ENCODE data around the gene GP1BB.
"Not testable (repeated sequence)": the region's sequence is repeated elsewhere in the genome, so short reads cannot be mapped to it uniquely, and the experiment has no call there.

GP1BB gene

DNA sequence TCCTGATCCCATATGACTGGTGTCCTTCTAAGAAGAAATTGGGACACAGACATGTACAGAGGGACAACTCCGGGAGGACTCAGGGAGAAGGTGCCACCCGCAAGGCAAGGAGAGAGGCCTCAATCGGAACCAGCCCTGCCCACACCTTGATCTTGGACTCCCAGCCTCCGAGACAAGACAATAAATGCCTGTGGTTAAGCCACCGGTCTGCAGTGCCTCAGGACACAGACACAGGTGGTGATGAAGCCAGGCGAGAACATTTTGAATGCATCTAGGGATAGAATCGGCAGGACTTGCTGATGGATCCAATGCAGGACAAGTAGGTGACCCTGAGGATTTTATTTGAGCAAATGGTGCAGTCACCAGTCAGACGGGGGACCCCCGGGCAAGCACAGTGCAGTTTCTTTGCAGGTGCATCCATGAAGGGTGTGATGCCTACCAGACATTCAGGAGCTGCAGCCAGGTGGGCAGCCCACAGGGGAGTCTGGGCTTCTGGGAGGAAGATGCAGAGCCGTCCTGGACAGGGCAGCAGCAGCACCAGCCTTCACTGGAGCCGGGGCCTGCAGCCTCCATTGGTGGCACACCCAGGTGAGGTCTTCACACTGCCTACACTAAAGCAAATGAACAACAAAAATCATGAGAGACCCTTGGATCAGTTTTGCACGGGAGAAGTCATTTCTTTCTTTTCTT lies 29.2 kb upstream of the GP1BB start:
- DNase-seq: no peak

DNA sequence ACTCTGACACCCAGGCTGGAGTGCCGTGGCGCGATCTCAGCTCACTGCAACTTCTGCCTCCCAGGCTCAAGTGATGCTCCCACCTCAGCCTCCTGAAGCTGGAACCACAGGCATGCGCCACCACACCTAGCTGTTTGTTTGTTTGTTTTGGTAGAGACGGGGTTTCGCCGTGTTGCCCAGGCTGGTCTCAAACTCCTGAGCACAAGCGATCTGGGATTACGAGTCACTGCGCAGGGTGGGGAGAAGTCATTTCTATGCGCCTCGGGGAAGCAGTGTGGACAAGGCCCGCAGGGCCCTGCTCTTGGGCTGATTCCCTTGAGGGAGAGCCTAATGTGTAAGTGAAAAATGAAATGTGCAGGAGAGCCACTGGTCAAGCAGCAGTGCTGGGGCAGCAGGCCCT lies 28.6 kb upstream of the GP1BB start:
- DNase-seq: no peak

DNA sequence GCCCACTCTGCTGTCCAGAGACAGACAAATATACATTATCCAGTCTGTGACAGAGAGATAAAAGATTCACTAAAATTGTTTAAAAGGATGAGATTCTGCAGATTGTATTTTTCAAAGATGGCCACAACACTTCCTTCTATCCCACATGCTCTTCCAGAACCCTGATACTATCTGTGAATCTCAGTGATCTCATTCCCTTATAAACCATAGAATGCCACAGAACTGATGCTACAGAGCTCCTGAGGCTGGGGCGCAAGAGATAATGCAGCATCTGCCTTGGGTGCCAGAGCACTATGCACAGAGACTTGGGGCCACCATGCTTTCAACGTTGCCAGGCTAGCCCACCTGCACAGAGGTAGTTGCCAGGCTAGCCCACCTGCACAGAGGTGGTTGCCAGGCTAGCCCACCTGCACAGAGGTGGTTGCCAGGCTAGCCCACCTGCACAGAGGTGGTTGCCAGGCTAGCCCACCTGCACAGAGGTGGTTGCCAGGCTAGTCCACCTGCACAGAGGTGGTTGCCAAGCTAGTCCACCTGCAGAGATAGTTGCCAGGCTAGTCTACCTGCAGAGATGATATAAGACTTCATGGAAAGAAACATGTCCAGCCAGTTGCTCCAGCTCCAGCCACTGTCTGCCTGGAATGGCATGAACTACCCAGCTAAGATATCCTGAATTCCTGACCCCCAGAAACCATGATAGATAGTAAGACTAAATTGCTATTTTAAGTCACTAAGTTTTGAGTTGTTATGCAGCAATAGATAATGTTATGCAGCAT lies 26.6 kb upstream of the GP1BB start:
- no peak for DNase-seq

DNA sequence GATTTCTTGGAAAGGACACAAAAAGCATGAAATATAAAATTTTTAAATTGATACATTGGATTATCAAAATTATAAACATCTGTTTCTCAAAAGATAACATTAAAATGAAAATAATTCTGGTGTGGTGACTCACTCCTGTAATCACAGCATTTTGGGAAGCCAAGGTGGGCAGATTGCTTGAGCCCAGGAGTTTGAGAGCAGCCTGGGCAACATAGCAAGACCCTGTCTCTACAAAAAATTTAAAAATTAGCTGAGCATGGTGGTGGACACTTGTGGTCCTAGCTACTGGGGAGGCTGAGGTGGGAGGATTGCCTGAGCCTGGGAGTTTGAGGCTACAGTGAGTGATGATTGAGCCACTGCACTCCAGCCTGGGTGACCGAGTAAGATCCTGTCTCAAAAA lies 25.5 kb upstream of the GP1BB start:
- DNase-seq: not testable (repeated sequence)

DNA sequence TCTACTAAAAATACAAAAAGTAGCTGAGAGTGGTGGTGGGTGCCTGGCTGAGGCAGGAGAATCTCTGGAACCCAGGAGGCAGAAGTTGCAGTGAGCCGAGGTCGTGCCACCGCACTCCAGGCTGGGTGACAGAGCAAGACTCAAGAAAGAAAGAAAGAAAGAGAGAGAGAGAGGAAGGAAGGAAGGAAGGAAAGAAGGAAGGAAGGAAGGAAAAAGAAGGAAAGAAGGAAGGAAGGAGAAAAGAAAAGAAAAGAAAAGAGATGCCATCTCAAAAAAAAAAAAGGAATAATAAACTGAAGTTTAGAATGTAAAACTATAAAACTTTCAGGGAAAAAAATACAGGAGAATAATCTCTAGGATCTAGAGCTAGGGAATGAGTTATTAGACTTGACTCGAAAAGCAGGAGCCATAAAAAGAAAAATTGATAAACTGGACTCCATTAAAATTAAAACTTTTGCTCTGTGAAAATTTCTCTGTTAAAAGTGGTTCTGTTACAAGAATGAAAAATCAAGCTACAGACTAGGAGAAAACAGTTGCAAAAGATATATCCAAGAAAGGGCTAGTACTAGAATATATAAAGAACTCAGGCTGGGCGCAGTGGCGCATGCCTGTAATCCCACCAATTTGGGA lies 22.4 kb upstream of the GP1BB start:
- no peak for DNase-seq

DNA sequence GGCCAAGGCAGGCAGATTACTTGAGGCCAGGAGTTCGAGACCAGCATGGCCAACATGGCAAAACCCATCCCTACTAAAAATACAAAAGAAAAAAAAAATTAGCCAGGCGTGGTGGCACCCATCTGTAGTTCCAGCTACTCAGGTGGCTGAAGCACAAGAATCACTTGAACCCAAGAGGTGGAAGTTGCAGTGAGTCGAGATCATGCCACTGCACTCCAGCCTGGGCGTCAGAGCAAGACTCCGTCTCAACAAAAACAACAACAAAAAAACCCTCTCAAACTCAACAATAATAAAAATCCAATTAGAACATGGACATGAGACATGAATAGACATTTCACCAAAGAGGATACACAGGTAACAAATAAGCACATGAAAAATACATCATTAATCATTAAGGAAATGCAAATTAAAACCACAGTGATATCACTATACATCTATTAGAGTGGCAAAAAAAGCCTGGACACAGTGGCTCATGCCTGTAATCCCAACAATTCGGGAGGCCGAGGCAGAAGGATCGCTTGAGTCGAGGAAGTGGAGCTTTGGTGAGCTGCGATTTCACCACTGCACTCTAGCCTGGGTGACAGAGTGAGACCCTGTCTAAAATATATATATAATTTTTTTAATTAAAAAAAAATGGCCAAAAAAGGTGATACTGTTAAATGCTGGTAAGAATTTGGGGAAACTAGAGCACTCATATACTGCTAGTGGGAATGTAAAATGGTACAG lies 21.8 kb upstream of the GP1BB start:
- DNase-seq: no peak

DNA sequence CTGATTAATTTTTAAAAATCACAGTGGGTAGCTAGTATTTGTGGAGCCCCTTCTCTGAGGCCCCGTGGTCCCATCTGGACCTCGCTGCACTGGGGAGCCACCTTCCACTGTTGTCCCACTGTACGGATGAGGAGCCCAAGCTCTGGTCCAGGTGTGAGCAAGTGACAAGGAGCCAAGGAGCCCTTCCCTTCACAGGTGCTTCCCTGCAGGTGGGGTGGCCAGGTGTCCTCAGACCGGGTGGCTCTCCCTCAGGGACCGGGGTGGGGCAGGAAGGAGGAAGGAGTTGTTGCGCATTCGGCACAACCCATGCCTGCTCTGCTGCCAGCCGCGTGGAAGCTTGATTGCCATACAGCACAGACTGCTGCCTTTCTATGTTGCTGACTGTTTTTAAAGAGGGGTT lies 19.5 kb upstream of the GP1BB start:
- no peak for DNase-seq

DNA sequence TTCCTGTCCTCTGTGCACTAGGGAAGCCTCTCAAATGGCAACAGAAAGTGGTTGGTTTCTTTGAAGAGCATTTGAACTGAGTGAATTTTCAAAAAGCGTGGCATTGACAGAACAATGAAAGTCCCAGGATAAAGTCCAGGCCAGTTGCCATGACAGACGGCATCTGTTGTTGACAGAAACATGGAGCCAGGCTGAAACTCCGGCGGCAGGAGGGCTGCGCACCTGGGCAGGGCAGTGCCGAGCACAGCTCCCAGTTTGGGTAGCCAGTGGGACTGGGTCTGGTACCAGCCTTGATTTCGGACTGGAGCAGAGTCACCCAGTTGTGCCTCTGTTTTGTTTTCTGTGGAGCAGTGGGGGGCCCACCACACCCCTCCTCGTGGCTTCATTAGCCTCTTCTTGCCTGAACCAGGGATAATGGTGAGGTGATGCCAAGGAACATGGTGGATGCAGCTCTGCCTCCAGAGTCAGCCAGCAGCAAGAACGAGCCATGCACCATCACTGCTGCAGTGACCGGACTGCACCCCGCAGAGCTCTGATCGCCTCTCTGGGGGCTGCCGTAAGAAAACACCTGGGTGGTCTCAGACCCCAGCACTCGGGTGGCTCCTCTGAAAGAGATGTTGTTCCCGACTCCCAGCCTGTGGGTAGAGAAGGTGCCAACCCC lies 18.9 kb upstream of the GP1BB start:
- no peak for DNase-seq

DNA sequence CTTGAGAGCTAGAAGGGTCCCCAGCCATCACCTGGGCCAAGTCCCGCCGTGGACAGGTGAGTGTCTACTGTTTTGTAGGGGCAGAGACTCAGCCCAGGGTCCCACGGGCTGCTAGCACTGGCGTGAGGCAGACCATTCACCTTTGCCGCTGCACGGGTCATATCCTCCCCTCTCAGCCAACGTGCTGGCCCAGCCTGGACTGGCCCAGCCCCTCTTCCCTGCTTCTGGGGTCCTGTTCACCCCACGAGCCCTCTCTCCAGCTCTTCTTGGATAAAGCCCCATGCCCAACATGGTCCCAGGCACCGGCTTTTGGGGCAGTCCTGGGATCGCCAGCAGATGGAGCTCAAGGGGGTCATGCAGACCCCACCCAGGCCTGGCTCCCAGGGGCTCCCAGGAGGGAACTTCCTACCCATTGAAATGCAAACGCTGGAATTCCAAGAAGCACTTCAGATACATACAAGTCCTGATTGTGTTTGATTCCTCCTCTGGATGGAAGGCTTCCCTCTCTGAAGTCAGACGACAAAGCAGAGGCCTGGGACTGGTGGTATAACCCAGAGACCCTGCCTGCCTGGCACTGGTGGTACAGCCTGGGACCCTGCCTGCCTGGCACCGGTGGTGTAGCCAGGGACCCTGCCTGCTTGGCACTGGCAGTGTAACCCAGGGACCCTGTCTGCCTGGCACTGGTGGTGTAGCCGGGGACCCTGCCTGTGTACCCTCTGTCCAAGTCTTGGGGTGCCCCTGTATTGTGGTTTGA lies 18.0 kb upstream of the GP1BB start:
- no peak for DNase-seq

DNA sequence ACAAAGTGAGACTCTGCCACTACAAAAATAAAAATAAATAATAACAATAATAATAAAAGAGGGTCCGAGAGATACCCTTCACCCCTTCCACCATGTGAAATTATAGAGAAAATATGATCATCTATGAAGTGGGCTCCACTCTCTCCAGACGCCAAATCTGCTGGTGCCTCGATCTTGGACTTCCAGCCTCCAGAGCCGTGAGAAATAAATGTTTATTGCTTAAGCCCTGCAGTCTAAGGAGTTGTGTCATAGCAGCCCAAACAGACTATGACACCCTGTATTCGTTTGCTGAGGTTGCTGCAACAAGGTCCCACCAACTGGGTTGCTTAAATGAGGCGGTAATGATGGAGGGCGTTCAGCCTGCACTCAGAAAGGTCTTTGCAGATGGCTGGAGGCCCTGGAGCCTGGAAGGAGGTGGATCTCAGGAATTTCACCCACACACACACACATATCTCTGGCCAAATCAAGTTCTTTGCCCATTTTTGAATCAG lies 16.6 kb upstream of the GP1BB start:
- no peak for DNase-seq

DNA sequence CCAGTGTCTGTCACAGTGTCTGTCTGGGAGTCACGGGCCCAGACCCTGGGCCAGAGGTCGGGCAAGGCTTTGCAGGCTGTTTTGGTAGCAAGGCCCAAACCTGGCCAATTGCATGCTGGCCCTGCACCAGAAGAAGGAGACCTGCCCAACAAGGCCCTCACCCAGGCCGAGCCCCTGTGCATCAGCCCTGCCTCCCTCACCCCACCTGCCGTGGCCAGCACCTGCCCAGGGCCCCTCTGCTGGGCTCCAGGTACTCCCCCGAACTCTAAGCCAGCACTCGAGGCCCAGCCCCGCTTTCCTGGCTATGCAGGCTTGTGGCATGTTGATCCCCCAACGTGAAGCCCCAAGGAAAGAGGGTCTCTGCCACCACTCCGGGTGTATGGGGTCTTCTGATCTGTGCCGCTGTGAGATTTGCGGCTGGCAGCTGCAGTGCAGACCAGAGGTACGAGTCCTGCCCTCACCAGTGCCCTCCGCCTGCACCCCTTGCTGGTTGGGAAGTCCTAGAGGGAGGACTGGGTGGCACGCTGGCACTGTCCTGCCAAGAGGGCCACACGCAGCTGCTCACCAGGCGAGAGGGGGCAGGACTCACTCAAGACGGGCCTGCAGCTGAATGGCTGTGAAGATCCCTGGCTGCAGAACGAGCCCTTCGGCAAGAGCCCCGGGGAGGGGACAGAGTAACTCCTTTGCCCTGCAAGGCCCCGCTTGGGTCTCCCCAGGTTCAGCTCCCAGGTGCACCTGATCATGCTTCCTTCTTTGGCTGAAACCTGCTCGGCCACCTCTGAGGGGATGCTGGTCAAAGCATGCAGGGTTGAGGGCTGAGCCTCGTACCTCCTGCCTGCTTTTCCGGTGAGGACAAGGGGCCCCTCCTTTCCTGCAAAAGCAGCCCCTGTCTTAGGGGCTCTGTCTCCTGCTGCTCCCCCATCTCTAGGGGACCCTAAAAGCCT lies 15.7 kb upstream of the GP1BB start:
- no peak for DNase-seq

DNA sequence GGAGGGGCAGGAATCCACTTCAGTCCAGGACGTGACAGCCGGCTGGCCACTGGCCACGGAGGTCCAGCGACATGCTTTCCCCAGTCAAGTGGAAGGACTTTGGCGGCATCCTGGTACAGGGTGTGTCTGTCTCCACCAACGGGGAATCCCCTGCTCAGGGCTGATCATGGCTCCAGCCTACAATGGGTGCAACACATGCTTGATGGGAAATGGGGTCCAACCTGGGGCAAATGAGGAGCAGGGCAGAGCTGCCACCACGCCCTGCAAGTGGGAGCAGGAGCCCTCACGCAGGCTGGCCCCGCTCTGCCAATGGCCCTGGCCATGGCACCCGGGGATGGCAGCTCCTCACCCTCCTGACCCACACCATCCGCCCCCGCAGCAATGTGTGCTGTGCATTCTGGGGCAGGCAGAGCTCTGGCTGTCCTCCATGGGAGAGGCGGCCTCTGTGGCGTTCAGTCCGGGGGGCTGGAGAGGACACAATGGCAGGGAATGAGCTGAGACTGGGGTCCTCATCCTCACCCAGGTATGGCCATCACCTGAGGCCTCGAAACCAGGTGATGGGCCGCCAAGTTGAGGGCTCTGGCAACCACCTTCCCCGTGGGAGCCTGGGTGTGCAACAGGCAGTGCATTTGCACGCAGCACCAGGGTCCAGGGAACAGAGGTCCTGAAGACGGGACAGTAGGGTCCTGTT lies 14.9 kb upstream of the GP1BB start:
- no peak for DNase-seq

DNA sequence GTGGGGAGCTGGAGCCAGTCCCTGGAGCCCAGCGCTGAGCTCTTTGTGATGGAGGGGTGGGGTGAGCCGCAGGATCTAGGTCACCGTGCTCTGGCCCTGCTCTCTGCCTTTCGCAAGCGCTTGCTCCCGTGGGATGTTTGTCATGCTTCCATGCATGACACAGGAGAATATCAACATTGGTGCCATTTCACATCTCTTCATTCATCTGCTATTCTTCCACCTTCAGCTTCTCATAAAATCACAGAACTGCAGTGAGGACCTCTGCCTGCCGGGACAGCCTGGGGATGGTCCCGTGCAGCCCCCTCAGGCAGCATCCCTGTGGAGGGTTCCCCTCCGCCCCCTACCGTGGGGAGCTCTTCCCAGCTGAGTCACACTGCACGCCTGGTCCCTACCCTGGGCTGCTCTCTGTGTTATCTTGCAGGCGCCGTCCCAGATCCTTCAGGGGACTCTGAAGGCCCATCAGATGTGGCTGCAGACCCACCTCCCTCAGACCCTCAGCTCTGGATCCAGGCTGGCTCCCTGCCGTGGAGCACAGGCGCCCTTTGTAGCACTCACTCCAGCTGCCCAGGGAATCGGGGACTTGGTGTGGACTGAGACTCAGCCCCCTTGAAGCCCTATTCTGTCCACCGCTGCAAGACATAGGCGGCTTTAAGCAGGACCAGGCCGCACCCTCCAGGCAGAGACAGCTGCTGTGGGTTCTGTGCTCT lies 14.1 kb upstream of the GP1BB start:
- no peak for DNase-seq

DNA sequence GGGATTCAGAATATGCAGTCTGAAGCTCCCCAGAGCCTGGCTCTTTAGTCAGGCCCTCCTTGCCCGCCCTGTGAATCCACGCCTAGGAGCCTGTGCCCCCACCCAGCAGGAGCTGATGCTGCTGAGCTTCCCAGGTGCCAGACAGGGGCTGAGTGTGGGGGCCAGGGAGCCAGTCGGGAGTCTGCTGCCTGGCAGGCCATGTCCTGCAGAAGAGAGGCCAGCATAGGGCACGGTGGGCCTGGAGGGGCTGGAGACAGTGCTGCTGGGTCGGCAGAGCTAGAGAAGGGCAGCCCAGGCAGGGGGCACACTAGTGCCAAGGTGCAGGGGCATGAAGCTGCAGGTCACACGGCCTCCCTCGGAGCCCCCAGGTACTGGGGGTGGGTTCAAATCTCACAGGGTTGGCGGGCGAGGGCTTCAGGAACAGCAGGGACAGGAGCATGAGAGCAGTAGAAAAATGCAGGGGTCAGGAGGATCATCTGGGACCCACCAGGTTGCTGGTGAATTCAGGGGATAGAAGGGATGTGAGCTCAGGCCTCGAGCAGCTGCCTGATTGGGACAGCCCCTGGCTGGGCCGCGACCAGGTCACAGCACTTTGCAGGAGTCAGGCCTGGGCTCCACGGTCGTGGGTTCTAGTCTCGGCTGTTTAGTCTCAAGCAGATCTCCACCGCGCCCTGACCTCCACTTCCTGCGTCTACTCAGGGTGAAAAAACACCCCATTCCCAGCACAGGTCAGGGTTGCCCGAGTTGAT lies 13.1 kb upstream of the GP1BB start:
- DNase-seq: no peak

DNA sequence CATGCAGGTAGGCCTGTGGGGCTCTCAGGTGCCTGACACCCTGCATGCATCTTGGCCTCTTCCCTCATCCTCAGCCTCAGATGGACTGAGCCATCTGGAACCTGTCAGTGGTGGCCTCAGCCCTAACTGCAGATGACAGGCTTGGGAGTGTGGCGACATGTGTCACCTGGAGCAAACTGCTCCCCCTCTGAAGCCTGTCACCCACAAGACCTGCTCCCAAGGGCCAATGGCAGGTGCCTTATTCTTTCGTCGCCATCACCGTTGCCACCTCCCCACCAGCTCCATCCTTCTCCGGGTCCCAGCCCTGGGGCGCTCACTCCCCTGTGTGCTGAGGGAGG lies 12.6 kb upstream of the GP1BB start:
- no peak for DNase-seq

DNA sequence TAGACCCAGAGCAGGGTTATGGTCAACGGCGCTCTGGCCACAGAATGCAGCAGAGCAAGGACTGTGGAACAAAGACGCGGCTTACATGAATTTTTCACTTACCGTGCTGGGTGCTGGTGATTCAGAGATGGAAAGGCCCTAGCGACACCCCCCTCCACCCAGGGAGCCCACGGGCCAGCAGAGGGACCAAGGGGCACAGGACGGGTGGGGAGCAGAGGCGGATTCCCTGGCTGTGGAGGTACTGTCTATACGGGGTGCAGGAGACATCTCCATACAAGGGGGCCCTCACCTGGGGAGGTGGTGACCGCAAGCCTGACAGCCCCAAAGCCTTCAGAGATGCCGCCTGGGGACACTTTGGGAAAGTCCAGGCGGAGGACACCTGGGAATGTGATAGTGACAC lies 10.1 kb upstream of the GP1BB start:
- DNase-seq: no peak

DNA sequence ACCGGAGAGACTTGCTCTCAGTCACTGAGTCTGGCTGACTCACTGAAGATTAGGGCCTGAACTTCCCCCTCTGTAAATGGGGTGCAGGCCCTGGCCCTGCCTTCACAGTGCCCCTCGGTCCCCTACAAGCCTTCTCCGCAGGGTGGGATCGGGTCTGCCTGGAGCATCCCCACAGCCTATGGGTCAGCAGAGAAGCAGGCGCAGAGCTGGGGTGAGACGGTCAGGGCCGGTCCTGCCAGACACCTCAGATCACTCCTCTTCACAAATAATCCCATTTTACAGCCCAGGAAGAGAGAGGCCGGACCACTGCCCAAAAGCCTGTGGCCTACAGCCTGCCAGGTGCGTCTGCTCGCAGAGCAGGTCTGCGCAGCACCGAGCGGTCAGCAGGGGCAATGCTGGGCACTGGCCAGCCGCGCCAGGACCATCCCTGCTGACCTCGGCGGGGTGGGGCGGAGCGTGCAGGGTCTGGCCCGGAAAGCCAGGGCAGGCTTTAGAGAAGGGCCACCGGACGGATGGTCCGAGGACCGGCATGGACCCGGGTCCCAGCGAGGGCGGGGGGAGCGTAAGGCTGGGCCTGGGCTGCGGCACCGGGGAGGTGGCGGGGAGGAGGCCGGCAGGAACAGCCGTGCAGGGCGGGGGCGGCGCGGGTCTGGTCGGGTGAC lies 9.6 kb upstream of the GP1BB start:
- DNase-seq: no peak
